ENCODE results near the gene CCR9.

Gene CCR9

GRCh38 chr3:45917146-45917898, 31.0 kb downstream of the CCR9 start:
- Histone ChIP-seq H3K27ac (no peak overlapping the region), H3K4me1 (peaks cover 31% of the 10 kb centered on the region), H3K27me3 (no peaks in the 10 kb centered on the region), H3K36me3 (peaks cover 51% of the 10 kb centered on the region), H3K4me2 (no peak overlapping the region; the same call in 1 of the 2 replicates), H4K20me1 (no peaks in the 10 kb centered on the region), H3K9ac (no peak overlapping the region), H3K9me3 (no peaks in the 10 kb centered on the region), H3K4me3 (no peak overlapping the region)
- no peak for TF ChIP-seq Cebpa-rat (IDR thresholded peaks at IDR 0.05)

DNA sequence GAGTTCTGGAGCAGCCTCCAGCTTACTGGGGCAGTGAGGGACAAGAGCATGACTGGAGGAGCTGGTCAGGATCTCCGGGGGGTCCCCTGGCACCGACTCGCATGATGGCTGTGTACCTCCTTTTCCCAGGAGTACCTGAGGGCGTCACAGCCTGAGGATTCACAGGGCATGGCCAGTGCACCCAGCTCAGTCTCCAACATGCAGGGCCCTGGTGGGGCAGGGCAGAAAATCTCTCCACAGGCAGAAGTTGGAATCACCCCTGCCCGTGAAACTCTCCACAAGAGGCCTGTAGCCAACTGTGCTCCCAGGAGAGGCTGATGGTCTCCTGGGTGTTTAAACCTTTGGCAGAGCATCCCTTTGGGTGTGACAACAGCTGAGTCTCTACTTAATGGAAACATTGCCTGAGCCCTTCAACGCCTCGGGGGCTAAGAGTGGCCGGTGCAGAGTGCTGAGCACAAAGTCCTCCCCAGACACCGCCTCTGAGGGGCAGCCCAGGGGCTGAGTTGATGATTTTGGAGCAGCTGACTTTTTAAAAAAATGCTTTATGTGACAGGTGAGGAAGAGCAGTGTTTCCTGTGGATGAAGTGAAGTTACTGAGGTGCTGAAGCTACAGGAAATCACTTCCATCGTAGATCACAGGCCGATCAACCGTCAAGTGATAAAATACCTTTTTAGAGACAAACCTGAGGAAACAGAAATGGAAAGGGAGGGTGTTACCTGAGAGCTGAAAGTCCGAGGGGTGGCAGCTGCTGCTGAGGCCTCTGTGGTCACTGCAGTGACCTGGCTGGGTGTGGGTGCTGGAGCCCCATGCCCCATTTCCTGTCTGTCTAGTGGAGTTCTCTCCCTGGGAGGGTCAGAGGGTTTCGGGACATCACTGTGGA, 35.1 kb downstream of the CCR9 start:
- Histone ChIP-seq H3K4me3 (no peak overlapping the region), H3K27me3 (no peaks in the 10 kb centered on the region), H3K9me3 (no peaks in the 10 kb centered on the region), H3K9ac (no peak overlapping the region), H4K20me1 (no peaks in the 10 kb centered on the region), H3K36me3 (peaks cover 90% of the 10 kb centered on the region), H3K4me1 (peaks cover 9% of the 10 kb centered on the region), H3K27ac (no peak overlapping the region), H3K4me2 (no peak overlapping the region)
- no peak for TF ChIP-seq Cebpa-rat (IDR thresholded peaks at IDR 0.05)

DNA sequence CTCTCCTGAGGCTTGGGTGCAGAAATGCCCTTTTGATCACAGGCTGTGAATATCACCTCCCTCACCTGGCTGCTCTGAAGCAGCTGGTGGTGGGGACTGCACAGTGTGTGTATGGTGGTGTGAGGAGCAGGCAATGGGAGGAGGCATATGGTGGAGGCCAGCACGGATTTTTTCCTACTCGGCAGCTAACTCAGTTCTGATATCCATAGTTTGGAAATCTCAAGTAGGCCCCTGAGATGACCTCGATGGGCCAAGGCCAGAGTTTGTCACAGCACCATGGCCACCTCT, 35.6 kb downstream of the CCR9 start:
- H3K27me3 ChIP-seq = no peaks in the 10 kb centered on the region
- H3K36me3 ChIP-seq = peaks cover 95% of the 10 kb centered on the region
- H4K20me1 ChIP-seq = no peaks in the 10 kb centered on the region
- no peak overlapping the region for H3K4me2 ChIP-seq
- H3K4me1 ChIP-seq = peaks cover 3% of the 10 kb centered on the region; the same call in 1 of the 2 replicates
- no peak for TF ChIP-seq Cebpa-rat (IDR thresholded peaks at IDR 0.05)
- no peak overlapping the region for H3K9ac ChIP-seq
- no peaks in the 10 kb centered on the region for H3K9me3 ChIP-seq
- no peak overlapping the region for H3K27ac ChIP-seq
- no peak overlapping the region for H3K4me3 ChIP-seq

- no peak overlapping the region for H3K27ac ChIP-seq
- no peaks in the 10 kb centered on the region for H3K27me3 ChIP-seq
- H3K9me3 ChIP-seq = no peaks in the 10 kb centered on the region
- no peaks in the 10 kb centered on the region for H3K4me1 ChIP-seq
- H3K36me3 ChIP-seq = peaks cover 97% of the 10 kb centered on the region
- TF ChIP-seq Cebpa-rat (IDR thresholded peaks at IDR 0.05) = no peak
- no peak overlapping the region for H3K4me2 ChIP-seq
- H3K9ac ChIP-seq = no peak overlapping the region
- no peak overlapping the region for H3K4me3 ChIP-seq
- no peaks in the 10 kb centered on the region for H4K20me1 ChIP-seq
Observed at GRCh38 chr3:45922950-45923590, 36.7 kb downstream of the CCR9 start.

DNA sequence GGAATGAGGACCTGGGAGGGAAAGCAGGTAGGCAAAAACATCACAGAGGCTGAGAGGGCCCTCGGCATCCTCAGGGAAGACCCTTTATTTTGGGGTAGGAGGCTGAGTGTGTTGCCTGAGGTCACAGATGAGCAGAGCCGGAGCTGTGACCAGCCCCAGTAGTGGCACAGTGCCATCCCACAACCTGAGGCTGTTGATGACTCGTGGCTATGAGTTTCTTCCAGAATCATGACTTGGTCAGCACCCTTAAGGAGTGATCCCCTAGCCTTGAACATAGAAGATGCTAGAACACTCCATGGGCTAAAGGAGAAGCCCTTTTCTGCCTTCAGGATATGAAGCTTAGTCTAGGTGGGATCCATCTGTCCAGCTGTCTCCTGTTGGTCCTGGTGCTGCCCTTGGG, 37.4 kb downstream of the CCR9 start:
- Histone ChIP-seq H3K9ac (no peak overlapping the region), H3K4me2 (no peak overlapping the region), H3K27ac (no peak overlapping the region), H3K9me3 (no peaks in the 10 kb centered on the region), H3K4me3 (no peak overlapping the region), H3K4me1 (no peaks in the 10 kb centered on the region), H4K20me1 (no peaks in the 10 kb centered on the region), H3K27me3 (no peaks in the 10 kb centered on the region), H3K36me3 (peaks cover 97% of the 10 kb centered on the region)
- TF ChIP-seq Cebpa-rat (IDR thresholded peaks at IDR 0.05) = no peak

GRCh38 chr3:45927881-45928280, 41.5 kb downstream of the CCR9 start:
- no peaks in the 10 kb centered on the region for H3K27me3 ChIP-seq
- H3K4me1 ChIP-seq = no peaks in the 10 kb centered on the region
- no peak overlapping the region for H3K27ac ChIP-seq
- no peak overlapping the region for H3K4me3 ChIP-seq
- H3K36me3 ChIP-seq = peaks cover 98% of the 10 kb centered on the region
- H3K9ac ChIP-seq = no peak overlapping the region
- H3K4me2 ChIP-seq = no peak overlapping the region
- no peaks in the 10 kb centered on the region for H4K20me1 ChIP-seq
- TF ChIP-seq Cebpa-rat (IDR thresholded peaks at IDR 0.05) = no peak
- H3K9me3 ChIP-seq = no peaks in the 10 kb centered on the region

DNA sequence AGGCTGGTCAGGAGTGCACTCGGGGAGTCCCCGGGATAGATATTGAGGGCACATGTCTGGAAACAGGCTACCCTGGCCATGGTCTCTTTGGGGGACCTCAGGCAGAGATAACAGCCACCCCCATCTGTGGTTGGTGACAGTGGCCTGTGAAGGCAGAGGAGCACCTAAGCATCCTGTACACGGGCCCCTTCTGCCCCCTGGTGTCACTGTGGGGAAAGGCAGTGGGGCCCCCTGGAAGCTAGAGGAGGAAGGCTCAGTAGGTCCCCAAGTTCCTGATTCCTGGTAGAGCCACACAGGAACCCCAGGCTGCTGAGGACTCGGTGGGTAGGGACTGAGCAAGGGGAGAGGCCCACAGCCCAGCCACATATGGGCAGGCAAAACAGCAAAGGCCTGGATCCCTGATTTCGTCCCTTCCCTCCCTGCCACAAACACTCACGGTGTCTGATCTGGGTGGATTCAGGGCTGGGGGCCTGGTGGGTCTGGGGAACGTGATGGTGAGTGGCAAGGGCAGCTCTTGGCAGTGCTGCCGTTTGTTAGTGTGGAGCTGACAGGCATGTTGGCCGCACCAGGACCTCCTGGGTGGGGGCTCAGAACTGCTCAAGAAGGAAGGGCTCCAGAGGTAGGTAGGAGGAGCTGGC, 42.8 kb downstream of the CCR9 start:
- Histone ChIP-seq H3K4me3 (no peak overlapping the region), H3K4me2 (no peak overlapping the region), H3K4me1 (no peaks in the 10 kb centered on the region), H3K9ac (no peak overlapping the region), H3K9me3 (no peaks in the 10 kb centered on the region), H4K20me1 (no peaks in the 10 kb centered on the region), H3K36me3 (peaks cover 97% of the 10 kb centered on the region), H3K27me3 (no peaks in the 10 kb centered on the region), H3K27ac (no peak overlapping the region)
- TF ChIP-seq Cebpa-rat (IDR thresholded peaks at IDR 0.05) = no peak

- Histone ChIP-seq H3K4me3 (no peak overlapping the region), H3K27ac (no peak overlapping the region), H3K9me3 (no peaks in the 10 kb centered on the region), H3K27me3 (no peaks in the 10 kb centered on the region), H3K4me1 (no peaks in the 10 kb centered on the region), H4K20me1 (no peaks in the 10 kb centered on the region), H3K4me2 (no peak overlapping the region), H3K9ac (no peak overlapping the region), H3K36me3 (peaks cover 97% of the 10 kb centered on the region)
- TF ChIP-seq Cebpa-rat (IDR thresholded peaks at IDR 0.05) = no peak
Observed at GRCh38 chr3:45931496-45931895, 45.2 kb downstream of the CCR9 start.

DNA sequence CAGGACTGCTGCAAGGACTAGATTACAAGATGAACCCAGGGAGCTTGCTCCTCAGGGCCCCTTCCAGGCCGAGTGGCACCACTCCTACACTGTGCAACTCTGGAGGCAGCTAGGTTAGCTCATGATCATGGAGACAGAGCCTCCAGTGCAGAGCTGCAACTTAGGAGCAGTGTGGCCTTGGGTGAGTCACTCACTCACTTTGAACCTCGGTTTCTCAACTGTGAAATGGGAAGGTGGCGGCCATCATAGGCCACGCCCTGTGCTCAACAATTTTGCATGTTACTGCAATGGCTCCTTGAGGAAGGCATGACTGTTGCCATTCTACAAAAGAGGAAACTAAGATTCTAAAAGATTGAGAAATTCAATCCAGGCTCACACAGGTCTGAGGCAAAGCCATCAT, 45.8 kb downstream of the CCR9 start:
- Histone ChIP-seq H3K4me2 (no peak overlapping the region), H3K9me3 (no peaks in the 10 kb centered on the region), H3K27me3 (no peaks in the 10 kb centered on the region), H3K9ac (no peak overlapping the region), H4K20me1 (no peaks in the 10 kb centered on the region), H3K4me3 (no peak overlapping the region), H3K36me3 (peaks cover 97% of the 10 kb centered on the region), H3K27ac (no peak overlapping the region), H3K4me1 (no peaks in the 10 kb centered on the region)
- TF ChIP-seq Cebpa-rat (IDR thresholded peaks at IDR 0.05) = no peak

All from BLaER1 (cell line).